ENCODE data around the gene ARF1.

ARF1 gene

GRCh38 chr1:228109073-228109961 is 26.8 kb downstream of the ARF1 start, which contains the start of gene MRPL55:
Gene MRPL55, minus strand, starts transcription at chr1:228109299. Its CDS starts 1,039 bp downstream, at chr1:228108260.
- H3K9me3 ChIP-seq (ENCODE audit: control insufficient read depth, insufficient read depth, low read depth, low read length), result no peaks in the 10 kb centered on the region
- CTCF ChIA-PET, result interaction anchor here (0.6 to 9.9 kb wide), 8 partner anchors 9 to 1341 kb away, joined by 3 to 57 read pairs (median 4); no protein-coding TSS in a partner anchor
- H3K36me3 ChIP-seq (ENCODE audit: control insufficient read depth in 2 of 2, insufficient read depth in 1 of 2, low read length in 2 of 2), result peaks cover 6 to 33% of the 10 kb centered on the region in 2 experiments
- H3K27ac ChIP-seq (ENCODE audit: extremely low read depth, low read depth, low read length), result peak within 1 kb of the TSS; percentile 69; the same call in 1 of the 2 replicates
- POLR2A ChIA-PET, result interaction anchor here (1.0 to 1.9 kb wide), 3 partner anchors 27 to 53 kb away, joined by 3 to 8 read pairs (median 5); partner anchors contain the start of gene ARF1
- peak within 1 kb of the TSS; percentile 90 for H3K4me3 ChIP-seq (ENCODE audit: low read depth, low read length)
- 0 out of 2 replicates have a peak, but pooled peaks cover 3% of the 10 kb centered on the region for H3K4me1 ChIP-seq (ENCODE audit: control insufficient read depth, insufficient read depth, low read length)
- TF ChIP-seq GLIS1 (tag by site-specific recombination; IDR thresholded peaks at IDR 0.05) (peak; percentile 96), OSR2 (tag by site-specific recombination; IDR thresholded peaks at IDR 0.05) (0 out of 2 replicates have a peak, but pooled peaks have one; percentile 28), KLF10 (tag by site-specific recombination; IDR thresholded peaks at IDR 0.05) (peak; percentile 91), ZNF664 (tag by site-specific recombination; IDR thresholded peaks at IDR 0.05) (no peak), ZNF341 (tag by site-specific recombination; IDR thresholded peaks at IDR 0.05; ENCODE audit: low read depth) (peak; percentile 76), ZNF837 (tag by site-specific recombination; IDR thresholded peaks at IDR 0.05) (0 out of 2 replicates have a peak, but pooled peaks have one; percentile 48), ZNF785 (tag by site-specific recombination; IDR thresholded peaks at IDR 0.05) (peak; percentile 82; the same call in 1 of the 2 replicates), ZNF433 (tag by site-specific recombination; IDR thresholded peaks at IDR 0.05; ENCODE audit: low read depth) (no peak), ZBTB26 (tag by site-specific recombination; optimal IDR thresholded peaks at IDR 0.05) (peak; percentile 48), ZNF391 (tag by site-specific recombination; IDR thresholded peaks at IDR 0.05; ENCODE audit: borderline replicate concordance, low read depth) (peak; percentile 86; the same call in 1 of the 2 replicates), EGR2 (tag by site-specific recombination; IDR thresholded peaks at IDR 0.05; ENCODE audit: low read depth) (peak; percentile 97), ZNF398 (tag by site-specific recombination; IDR thresholded peaks at IDR 0.05) (peak; percentile 95), ZNF248 (tag by site-specific recombination; IDR thresholded peaks at IDR 0.05) (no peak), ZNF704 (tag by site-specific recombination; IDR thresholded peaks at IDR 0.05) (no peak), ZNF830 (tag by site-specific recombination; IDR thresholded peaks at IDR 0.05; ENCODE audit: low read depth) (no peak), ZSCAN5A (tag by site-specific recombination; IDR thresholded peaks at IDR 0.05) (peak; percentile 12; the same call in 1 of the 2 replicates), ZNF791 (tag by site-specific recombination; IDR thresholded peaks at IDR 0.05) (no peak), ZBTB10 (tag by site-specific recombination; IDR thresholded peaks at IDR 0.05) (peak; percentile 76), ZNF558 (tag by site-specific recombination; IDR thresholded peaks at IDR 0.05) (no peak), ZNF335 (tag by site-specific recombination; conservative IDR thresholded peaks at IDR 0.05) (peak; percentile 99), BCL11A (tag by site-specific recombination; IDR thresholded peaks at IDR 0.05; ENCODE audit: low read depth) (peak; percentile 81), ZNF266 (tag by site-specific recombination; IDR thresholded peaks at IDR 0.05; ENCODE audit: low read depth) (no peak), HOXC10 (CRISPR knock-in tag; IDR thresholded peaks at IDR 0.05) (peak; percentile 92), MZF1 (tag by site-specific recombination; IDR thresholded peaks at IDR 0.05; ENCODE audit: borderline replicate concordance) (peak; percentile 73; the same call in 1 of the 2 replicates), ZNF561 (tag by site-specific recombination; IDR thresholded peaks at IDR 0.05; ENCODE audit: borderline replicate concordance) (peak; percentile 46; the same call in 1 of the 2 replicates)

Data from HEK293 (cell line).